Lower leg skin (tissue), 3 donors: ENCODE data around the gene XRCC4.

Experiments used
- POLR2A ChIP-seq, 2 donors: fragments of 450-650 bp; IDR thresholded peaks; one replicate each; pipeline ENCODE4 v1.6.1; 2016 to 2017; ENCODE audit warnings: antibody characterized with exemption in 2 of 2, mild to moderate bottlenecking in 1 of 2, moderate library complexity in 1 of 2
- TF ChIP-seq, protein P1 (sequence below), 3 donors: fragments of 450-650 bp; IDR thresholded peaks; one replicate each; pipeline ENCODE4 v1.5.1; 2016; ENCODE audit warnings: antibody characterized with exemption in 3 of 3, mild to moderate bottlenecking in 3 of 3, moderate library complexity in 2 of 3

DNA sequence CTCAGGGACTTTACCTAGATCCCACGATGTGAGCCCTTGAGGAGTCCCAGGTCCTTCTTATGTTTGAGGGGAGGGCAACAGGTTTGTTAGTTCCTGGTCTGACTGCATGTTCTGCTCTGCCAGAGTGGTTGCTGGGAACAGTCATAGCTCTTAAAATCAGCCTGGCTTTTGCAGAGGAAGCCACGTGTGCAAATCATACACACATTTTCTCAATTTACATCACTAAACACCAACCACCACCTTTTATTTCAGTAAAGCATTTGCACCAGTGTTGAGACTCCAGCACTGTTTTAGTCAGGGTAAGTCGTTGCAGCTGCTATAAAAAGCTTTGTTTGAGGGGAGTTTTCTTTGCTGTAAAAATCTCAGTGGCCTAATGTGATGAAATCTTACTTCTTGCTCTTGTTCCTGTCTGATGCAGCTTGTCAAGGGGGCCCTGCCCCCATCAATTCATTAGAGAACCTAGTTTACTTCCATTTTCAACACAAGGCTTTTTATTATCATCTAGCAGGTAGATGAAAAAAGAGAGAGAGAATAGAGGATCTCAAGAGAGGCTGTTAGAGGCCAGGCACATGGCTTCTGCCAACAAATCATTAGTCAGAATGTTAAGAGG is 323.9 kb downstream of the XRCC4 start:
- TF ChIP-seq, protein P1, sequence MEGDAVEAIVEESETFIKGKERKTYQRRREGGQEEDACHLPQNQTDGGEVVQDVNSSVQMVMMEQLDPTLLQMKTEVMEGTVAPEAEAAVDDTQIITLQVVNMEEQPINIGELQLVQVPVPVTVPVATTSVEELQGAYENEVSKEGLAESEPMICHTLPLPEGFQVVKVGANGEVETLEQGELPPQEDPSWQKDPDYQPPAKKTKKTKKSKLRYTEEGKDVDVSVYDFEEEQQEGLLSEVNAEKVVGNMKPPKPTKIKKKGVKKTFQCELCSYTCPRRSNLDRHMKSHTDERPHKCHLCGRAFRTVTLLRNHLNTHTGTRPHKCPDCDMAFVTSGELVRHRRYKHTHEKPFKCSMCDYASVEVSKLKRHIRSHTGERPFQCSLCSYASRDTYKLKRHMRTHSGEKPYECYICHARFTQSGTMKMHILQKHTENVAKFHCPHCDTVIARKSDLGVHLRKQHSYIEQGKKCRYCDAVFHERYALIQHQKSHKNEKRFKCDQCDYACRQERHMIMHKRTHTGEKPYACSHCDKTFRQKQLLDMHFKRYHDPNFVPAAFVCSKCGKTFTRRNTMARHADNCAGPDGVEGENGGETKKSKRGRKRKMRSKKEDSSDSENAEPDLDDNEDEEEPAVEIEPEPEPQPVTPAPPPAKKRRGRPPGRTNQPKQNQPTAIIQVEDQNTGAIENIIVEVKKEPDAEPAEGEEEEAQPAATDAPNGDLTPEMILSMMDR (IDR thresholded peaks at IDR 0.05), result no peak
- TF ChIP-seq POLR2A (IDR thresholded peaks at IDR 0.05), result no peak
